K562 (cell line): ENCODE measurements around the gene HMGN5. TPM values are rescaled to one million over a fixed set of nuclear protein-coding genes. Genes with fewer than 3 reads are reported as not detected.

Experiments
- ATAC-seq: fragments of 200-7000 bp; cut with Tn5 transposase; 3 replicates; pipeline ENCODE4 v1.9.1; 2020; ENCODE audit warnings: moderate library complexity
- BruUV-seq: library from RNA; stranded (reverse); fragments of 400-500 nt; replicated peaks from 2 replicates; lab custom pipeline; 2021; lab: Mats Ljungman, UMichigan
- CTCF ChIA-PET: fragments of 300-600 bp; formaldehyde crosslinking; extraction: SDS; loops from one replicate; lab custom pipeline; 2021; ENCODE audit warnings: low intra/inter-chr PET ratio; lab: Yijun Ruan, JAX
- POLR2A ChIA-PET: fragments of 300-600, 350-650 bp; sonication (Branson Sonifier 250); formaldehyde crosslinking; extraction: SDS; loops from one replicate; lab custom pipeline; 2021; ENCODE audit warnings: antibody characterized with exemption, inconsistent platforms; lab: Yijun Ruan, JAX
- DNase-seq, 4 experiments: peaks; one replicate each; pipeline versions ENCODE4 v3.0.0 to v3.0.0-alpha.2; 2011 to 2018; ENCODE audit warnings: low spot score in 3 of 4, mixed read lengths in 3 of 4; ENCODE audit errors: extremely low read depth in 1 of 4
- FAIRE-seq: peaks from 2 replicates; lab custom pipeline; 2011; peaks lifted over from hg19 to GRCh38; lab: Jason Lieb, UNC
- H2AFZ ChIP-seq: 2 replicates; pipeline ENCODE4 v1.6.0; 2011; ENCODE audit warnings: low read depth, low read length, control low read depth, inconsistent platforms
- H3K27ac ChIP-seq: fragments of 200-600 bp; 3 replicates; pipeline ENCODE4 v1.8.0; 2011; ENCODE audit warnings: low read depth, mild to moderate bottlenecking, control low read depth, inconsistent platforms, low read length, moderate library complexity, mixed read lengths; ENCODE audit errors: extremely low read depth
- H3K27me3 ChIP-seq, 2 experiments: fragments of 300-600 bp in 1 of 2; 2 replicates in 1 of 2; 3 replicates in 1 of 2; pipeline versions ENCODE4 v1.6.0 to v1.8.0; 2011; ENCODE audit warnings: inconsistent platforms in 2 of 2, low read length in 2 of 2, mild to moderate bottlenecking in 1 of 2, mixed read lengths in 1 of 2, moderate library complexity in 1 of 2; ENCODE audit not compliant: control insufficient read depth in 2 of 2, insufficient read depth in 2 of 2
- H3K36me3 ChIP-seq: fragments of 300-600 bp; 3 replicates; pipeline ENCODE4 v1.8.0; 2011; ENCODE audit warnings: mild to moderate bottlenecking, low read length, inconsistent platforms; ENCODE audit not compliant: control insufficient read depth, insufficient read depth
- H3K4me1 ChIP-seq, 2 experiments: fragments of 200-600 bp in 1 of 2; replicated peaks in 1 of 2; 2 replicates in 1 of 2; 3 replicates in 1 of 2; pipeline versions ENCODE4 v1.5.1 to v1.8.0; 2011; ENCODE audit warnings: inconsistent platforms in 2 of 2, low read length in 2 of 2, mild to moderate bottlenecking in 1 of 2, mixed read lengths in 1 of 2, moderate library complexity in 1 of 2; ENCODE audit not compliant: control insufficient read depth in 2 of 2, insufficient read depth in 2 of 2
- H3K4me2 ChIP-seq: 2 replicates; pipeline ENCODE4 v1.6.1; 2011; ENCODE audit warnings: low read length, control low read depth, inconsistent platforms, mixed read lengths; ENCODE audit not compliant: insufficient read depth
- H3K4me3 ChIP-seq: fragments of 200-600 bp; sonication (generic), shearing (Covaris generic); 2 replicates; pipeline ENCODE4 v1.5.1; 2016; ENCODE audit warnings: control low read depth, inconsistent platforms
- H3K79me2 ChIP-seq: fragments of 200-600 bp; 3 replicates; pipeline ENCODE4 v1.8.0; 2011; ENCODE audit warnings: low read length, inconsistent platforms; ENCODE audit not compliant: control insufficient read depth, insufficient read depth
- H3K9ac ChIP-seq, 2 experiments: 2 replicates each; pipeline versions ENCODE4 v1.6.0 to v1.6.1; 2011; ENCODE audit warnings: low read depth in 2 of 2, low read length in 2 of 2, control low read depth in 1 of 2, inconsistent platforms in 1 of 2, mild to moderate bottlenecking in 1 of 2, mixed read lengths in 1 of 2; ENCODE audit not compliant: insufficient read depth in 1 of 2
- H3K9me1 ChIP-seq: one replicate; pipeline ENCODE4 v1.6.0; 2011; ENCODE audit warnings: inconsistent platforms, mild to moderate bottlenecking, low read length, moderate library complexity; ENCODE audit not compliant: control insufficient read depth, insufficient read depth
- H3K9me3 ChIP-seq: replicated peaks from 2 replicates; pipeline ENCODE4 v1.5.1; 2011; ENCODE audit warnings: low read depth, low read length, inconsistent platforms; ENCODE audit not compliant: control insufficient read depth, insufficient read depth
- H4K20me1 ChIP-seq: replicated peaks from 2 replicates; pipeline ENCODE4 v1.6.1; 2011; ENCODE audit warnings: low read length, inconsistent platforms, mixed read lengths; ENCODE audit not compliant: control insufficient read depth, insufficient read depth
- CHD2 ChIP-seq: IDR thresholded peaks from 2 replicates; pipeline ENCODE4 v1.6.1; 2011; ENCODE audit warnings: low read depth, low read length
- CSDE1 ChIP-seq, 2 experiments: fragments of 450-650 bp; IDR thresholded peaks; 2 replicates each; pipeline ENCODE4 v1.6.1; 2016; ENCODE audit warnings: mild to moderate bottlenecking in 1 of 2
- ELK1 ChIP-seq: sonication (generic); formaldehyde crosslinking; IDR thresholded peaks from 2 replicates; pipeline ENCODE4 v1.8.1; 2022; ENCODE audit warnings: missing genetic modification reagents
- FOS ChIP-seq: IDR thresholded peaks from 3 replicates; pipeline ENCODE4 v1.6.1; 2011; ENCODE audit not compliant: insufficient read length; ENCODE audit errors: extremely low read depth
- GTF2A2 ChIP-seq: IDR thresholded peaks from 2 replicates; pipeline ENCODE4 v1.6.1; 2016; ENCODE audit warnings: mild to moderate bottlenecking, missing genetic modification characterization, missing compliant biosample characterization
- GTF2F1 ChIP-seq: IDR thresholded peaks from 2 replicates; pipeline ENCODE4 v1.6.1; 2011; ENCODE audit warnings: low read depth, low read length, improper control_type of control experiment
- HDGF ChIP-seq: fragments of 450-650 bp; IDR thresholded peaks from 2 replicates; pipeline ENCODE4 v1.6.1; 2016
- NR2C2 ChIP-seq, 2 experiments: fragments of 200-800 bp in 1 of 2; sonication (Bioruptor generic) in 1 of 2; sonication (generic) in 1 of 2; formaldehyde crosslinking in 1 of 2; IDR thresholded peaks; 2 replicates each; pipeline versions ENCODE4 v1.6.1 to v1.8.0; 2016 to 2022; ENCODE audit warnings: mild to moderate bottlenecking in 1 of 2, missing compliant biosample characterization in 1 of 2, missing genetic modification characterization in 1 of 2, missing genetic modification reagents in 1 of 2
- SIN3B ChIP-seq: fragments of 450-650 bp; IDR thresholded peaks from 2 replicates; pipeline ENCODE4 v1.6.1; 2017; ENCODE audit warnings: low read depth, mild to moderate bottlenecking, moderate library complexity
- TAL1 ChIP-seq: fragments of 450-650 bp; IDR thresholded peaks from 2 replicates; pipeline ENCODE4 v1.6.1; 2016; ENCODE audit warnings: mild to moderate bottlenecking
- ZNF124 ChIP-seq: sonication (generic); formaldehyde crosslinking; IDR thresholded peaks from 2 replicates; pipeline ENCODE4 v1.8.1; 2022; ENCODE audit warnings: missing genetic modification reagents
- ZNF766 ChIP-seq: fragments of 200-800 bp; sonication (Bioruptor generic); conservative IDR thresholded peaks from 2 replicates; pipeline ENCODE4 v1.6.1; 2016; ENCODE audit warnings: missing genetic modification characterization, missing compliant biosample characterization
- WGBS: fragments of 100-300 bp; shearing (Covaris generic); methylation state at CpG from one replicate; pipeline ENCODE4 v1.1.6; 2016; ENCODE audit warnings: low coverage, mixed read lengths; ENCODE audit not compliant: insufficient coverage; ENCODE audit errors: missing lambda C conversion rate; 5-methylcytosine and 5-hydroxymethylcytosine counted together
- in situ Hi-C: fragments of 300-500 bp; cut with MboI; formaldehyde crosslinking; loops from 4 replicates; pipeline ENCODE4 v1.15.0; 2018; ENCODE audit warnings: inconsistent platforms, mixed read lengths
- intact Hi-C: fragments of 100-400 bp; cut with micrococcal nuclease; formaldehyde crosslinking; loops from 2 replicates; pipeline ENCODE4 v1.14.2; 2022
- polyA plus RNA-seq, 8 experiments: library from polyadenylated mRNA; depleted of rRNA in 4 of 8; stranded (reverse) in 5 of 8; unstranded in 3 of 8; fragments of >200 nt; fragmentation: Nextera tagmentation in 2 of 8; fragmentation: Illumina TruSeq in 1 of 8; extraction: Ambion mirVana in 2 of 8; extraction: Trizol in 1 of 8; gene quantifications; 2 replicates each; pipeline versions ENCODE4 v1.2.1 to v1.2.3, GENCODE V29; 2011 to 2014; ENCODE audit warnings: inconsistent platforms in 1 of 8, missing spikeins in 1 of 8
- total RNA-seq, 7 experiments: library from RNA; depleted of rRNA in 6 of 7; stranded (reverse); fragments of >200 nt in 6 of 7; fragmentation: Illumina TruSeq in 2 of 7; extraction: Trizol in 2 of 7; gene quantifications; 2 replicates each; pipeline versions ENCODE4 v1.2.1 to v1.2.3, GENCODE V29; 2011 to 2021; ENCODE audit warnings: low replicate concordance in 1 of 7
- TF ChIP-seq, protein P1 (sequence below): sonication (generic); formaldehyde crosslinking; IDR thresholded peaks from 2 replicates; pipeline ENCODE4 v1.8.0; 2022; ENCODE audit warnings: mild to moderate bottlenecking, missing genetic modification reagents

Gene HMGN5
- total and polyA plus RNA-seq, 9 of the 15 experiments (the other 6 are each of a cell fraction or from before 2014, with no cell fraction given), result 2.5 to 56.1 (median 7.0) TPM

DNA sequence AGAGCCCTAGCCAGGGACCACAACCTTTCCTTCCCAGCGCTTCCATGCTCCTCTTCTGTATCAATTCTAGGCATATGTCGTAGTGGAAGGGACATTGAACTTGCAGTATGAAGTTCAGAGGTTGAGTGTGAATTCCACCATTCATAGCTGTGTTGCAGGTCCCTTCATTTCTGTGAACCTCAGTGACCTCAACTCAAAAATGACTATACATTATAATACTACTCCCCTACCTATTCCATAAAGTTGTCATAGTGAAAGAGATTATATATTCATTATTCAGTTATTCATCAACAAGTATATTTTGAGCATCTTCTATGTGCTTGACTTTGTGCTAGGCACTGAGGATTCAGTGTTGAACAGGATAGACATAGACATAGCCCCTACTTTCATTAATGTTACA lies 28.2 kb upstream of the HMGN5 start:
- Histone ChIP-seq H3K27me3 (no peaks in the 10 kb centered on the region), H3K4me3 (no peak overlapping the region), H3K79me2 (no peaks in the 10 kb centered on the region), H3K9ac (no peak overlapping the region), H3K9me1 (no peaks in the 10 kb centered on the region), H3K9me3 (no peaks in the 10 kb centered on the region), H3K36me3 (no peaks in the 10 kb centered on the region), H4K20me1 (no peaks in the 10 kb centered on the region), H3K27ac (no peak overlapping the region), H3K4me1 (no peaks in the 10 kb centered on the region; a peak in 3 of 5 replicates), H2AFZ (no peak overlapping the region), H3K4me2 (no peak overlapping the region)
- TF ChIP-seq FOS, result no peak
- no peak for TF ChIP-seq HDGF
- no peak for TF ChIP-seq GTF2A2
- TF ChIP-seq CSDE1 (IDR thresholded peaks at IDR 0.05), result no peak
- no peak for TF ChIP-seq GTF2F1
- no peak for TF ChIP-seq NR2C2 (CRISPR knock-in tag; IDR thresholded peaks at IDR 0.05)
- no peak for TF ChIP-seq NR2C2 (tag; IDR thresholded peaks at IDR 0.05)
- TF ChIP-seq, protein P1, sequence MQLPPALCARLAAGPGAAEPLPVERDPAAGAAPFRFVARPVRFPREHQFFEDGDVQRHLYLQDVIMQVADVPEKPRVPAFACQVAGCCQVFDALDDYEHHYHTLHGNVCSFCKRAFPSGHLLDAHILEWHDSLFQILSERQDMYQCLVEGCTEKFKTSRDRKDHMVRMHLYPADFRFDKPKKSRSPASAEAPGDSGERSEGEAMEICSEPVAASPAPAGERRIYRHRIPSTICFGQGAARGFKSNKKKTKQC, result no peak
- TF ChIP-seq ZNF124 (CRISPR knock-in tag), result no peak
- TF ChIP-seq CHD2, result no peak
- no peak for TF ChIP-seq ELK1 (CRISPR knock-in tag)
- no peak for TF ChIP-seq SIN3B
- no peak for TF ChIP-seq ZNF766 (CRISPR knock-in tag)
- TF ChIP-seq TAL1, result no peak
- ATAC-seq (no peak), FAIRE-seq (no peak), DNase-seq (no peak)
- in situ Hi-C loops, result no loop called here
- no TSS peak for BruUV-seq
- CTCF ChIA-PET, result no interaction called here
- 29% methylated on average over 2 of the region's 2 CpGs for WGBS
- intact Hi-C loops, result no loop called here
- POLR2A ChIA-PET, result interaction anchor here (0.9 kb wide), 1 partner anchor 28 kb away, joined by 3 read pairs; the partner anchor contains the start of genes HMGN5 and SH3BGRL
